Measurements from ENCODE around the gene TRPM6. TPM values are rescaled to one million over a fixed set of nuclear protein-coding genes. Genes with fewer than 3 reads are reported as not detected.

Gene TRPM6
- total RNA-seq, 1 experiment from 2014 or later = not detected

DNA sequence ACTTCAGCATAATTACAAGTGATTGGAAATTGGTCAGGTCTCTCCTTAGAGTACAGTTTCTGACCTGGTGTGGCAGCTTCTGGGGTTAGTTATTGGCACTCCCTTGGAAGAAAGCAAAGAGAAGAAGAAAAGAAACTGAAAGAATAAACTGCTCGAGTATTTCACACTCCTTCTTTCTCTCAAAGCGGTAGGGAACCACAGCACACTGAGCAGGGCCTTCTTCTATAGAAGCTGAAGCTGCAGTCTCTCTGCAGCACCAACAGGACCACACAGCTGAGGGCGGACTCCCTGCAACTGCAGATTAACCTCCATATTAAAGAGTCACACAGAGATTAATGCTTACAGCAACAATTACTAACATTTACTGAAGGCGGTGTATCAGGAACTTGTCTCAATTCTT lies 152.0 kb downstream of the TRPM6 start:
- in situ Hi-C loops (cut with HindIII; ENCODE audit: low sequenced_read_pairs) = no loop called here
- DNase-seq (ENCODE audit: low spot score) = no peak

- in situ Hi-C loops (cut with HindIII; ENCODE audit: low sequenced_read_pairs) = no loop called here
Observed at GRCh38 chr9:74729136-74729695, 158.5 kb downstream of the TRPM6 start.

GRCh38 chr9:74728176-74728575 lies 159.5 kb downstream of the TRPM6 start:
- in situ Hi-C loops (cut with HindIII; ENCODE audit: low sequenced_read_pairs) = no loop called here
- peak; percentile 5 for DNase-seq (ENCODE audit: low spot score)

More at GRCh38 chr9:74729136-74729695, 158.5 kb downstream of the TRPM6 start:
- DNase-seq (ENCODE audit: low spot score) = no peak

- DNase-seq (ENCODE audit: low spot score) = no peak
- in situ Hi-C loops (cut with HindIII; ENCODE audit: low sequenced_read_pairs) = no loop called here
Observed at GRCh38 chr9:74726581-74726980, 161.1 kb downstream of the TRPM6 start.

DNA sequence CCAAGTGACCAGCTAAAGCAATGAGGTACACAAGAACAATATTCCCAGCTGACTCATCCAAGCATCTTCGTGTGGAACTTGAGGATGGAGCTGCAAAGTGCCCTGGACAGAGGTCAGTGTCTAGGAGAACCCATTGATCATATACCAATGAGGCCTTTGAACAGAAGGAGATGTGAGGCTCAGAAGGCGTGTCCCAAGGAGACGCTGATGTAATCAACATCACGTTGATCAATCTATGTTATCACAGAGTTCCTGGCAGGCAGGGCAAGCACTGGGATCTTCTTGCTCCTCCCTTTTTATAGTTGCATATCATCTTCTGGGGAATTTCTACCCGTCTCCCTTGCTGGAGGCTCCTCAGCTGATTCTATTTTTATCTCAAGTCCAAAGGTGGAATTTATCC lies 163.4 kb downstream of the TRPM6 start:
- no peak for DNase-seq (ENCODE audit: low spot score)
- in situ Hi-C loops (cut with HindIII; ENCODE audit: low sequenced_read_pairs) = no loop called here

DNA sequence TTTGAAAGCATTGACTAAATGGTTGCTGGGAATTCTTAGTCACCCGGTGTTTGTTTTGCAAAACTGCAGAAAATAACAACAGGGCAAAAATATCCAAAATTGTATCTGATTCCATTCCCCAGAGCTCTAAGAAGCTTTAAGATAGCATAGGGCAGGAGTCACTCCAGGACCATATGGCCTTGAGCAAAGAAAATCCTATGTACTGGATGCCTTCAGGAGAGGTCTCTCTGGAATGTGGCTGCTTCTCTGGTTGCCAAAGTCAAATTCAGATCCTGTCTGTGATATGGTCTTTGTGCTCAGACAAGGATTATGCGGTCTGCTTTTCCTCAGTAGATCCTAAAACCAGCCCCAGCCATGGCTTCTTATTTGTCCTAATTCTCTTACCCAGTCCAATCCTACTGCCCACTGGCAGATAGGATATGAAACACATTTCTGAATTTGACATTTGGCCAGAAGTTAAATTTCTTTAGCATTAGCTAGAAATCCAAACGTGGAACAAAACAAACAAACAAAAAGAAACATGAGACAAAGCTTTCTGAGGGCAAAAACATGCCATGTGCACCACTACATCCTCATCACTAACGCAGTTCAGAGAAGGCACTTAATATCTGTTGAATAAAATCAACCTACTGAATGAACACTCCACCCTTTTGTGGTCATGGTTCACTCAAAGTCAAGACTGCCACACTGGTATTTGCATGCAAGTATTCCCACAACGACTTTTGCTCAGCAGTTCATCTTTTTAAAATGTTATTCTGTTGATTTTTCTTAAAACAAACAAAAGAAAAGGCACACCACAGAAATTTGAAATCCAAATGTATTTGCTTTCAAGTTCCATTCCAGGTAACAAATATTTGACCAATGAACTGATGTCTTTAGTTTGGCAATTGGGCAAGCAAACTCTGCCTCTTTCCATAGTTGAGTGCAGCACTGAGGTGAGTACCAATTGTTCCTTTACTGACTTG lies 165.7 kb downstream of the TRPM6 start:
- no peak for DNase-seq (ENCODE audit: low spot score)
- in situ Hi-C loops (cut with HindIII; ENCODE audit: low sequenced_read_pairs) = no loop called here

DNA sequence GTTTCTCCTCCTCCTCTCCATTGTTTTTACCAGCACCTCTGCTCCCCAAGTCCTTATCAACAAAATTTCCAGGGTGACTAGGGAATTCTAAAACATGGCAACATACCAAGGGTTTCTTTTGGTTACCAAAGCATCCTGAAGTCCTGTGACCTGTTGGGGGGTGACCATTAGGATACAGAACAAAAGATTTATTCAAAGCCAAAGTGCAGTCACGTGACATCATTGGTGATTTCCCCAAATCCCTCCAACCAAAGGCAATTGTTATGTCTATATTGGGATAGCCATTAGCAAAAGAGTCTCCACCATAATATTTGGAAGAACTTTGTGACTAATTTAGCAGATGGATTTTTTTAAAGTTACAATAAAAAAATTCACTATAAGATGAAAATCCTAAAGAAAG lies 168.4 kb downstream of the TRPM6 start:
- in situ Hi-C loops (cut with HindIII; ENCODE audit: low sequenced_read_pairs) = no loop called here
- DNase-seq (ENCODE audit: low spot score) = no peak

GRCh38 chr9:74718709-74719108 lies 169.0 kb downstream of the TRPM6 start:
- no peak for DNase-seq (ENCODE audit: low spot score)
- in situ Hi-C loops (cut with HindIII; ENCODE audit: low sequenced_read_pairs) = no loop called here

DNA sequence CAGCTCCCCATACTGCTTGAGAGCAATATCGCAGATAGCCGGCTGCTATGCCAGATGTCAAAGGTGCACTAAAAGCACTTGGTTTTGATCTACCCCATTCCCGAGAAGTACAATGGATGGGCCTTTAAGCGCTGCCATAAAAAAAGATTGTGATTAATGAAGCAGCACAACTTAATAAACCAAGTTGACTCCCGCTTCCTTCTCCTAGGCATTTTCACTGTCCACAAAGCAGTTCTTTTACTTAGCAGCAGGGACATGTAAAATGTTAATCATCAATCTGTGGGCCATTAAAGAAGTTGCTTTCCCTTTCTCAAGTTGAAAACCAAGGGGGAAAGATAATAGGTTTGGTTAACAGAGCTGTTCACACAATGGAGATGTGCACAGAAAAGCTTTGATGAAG lies 176.4 kb downstream of the TRPM6 start:
- DNase-seq (ENCODE audit: low spot score) = no peak
- in situ Hi-C loops (cut with HindIII; ENCODE audit: low sequenced_read_pairs) = no loop called here

DNA sequence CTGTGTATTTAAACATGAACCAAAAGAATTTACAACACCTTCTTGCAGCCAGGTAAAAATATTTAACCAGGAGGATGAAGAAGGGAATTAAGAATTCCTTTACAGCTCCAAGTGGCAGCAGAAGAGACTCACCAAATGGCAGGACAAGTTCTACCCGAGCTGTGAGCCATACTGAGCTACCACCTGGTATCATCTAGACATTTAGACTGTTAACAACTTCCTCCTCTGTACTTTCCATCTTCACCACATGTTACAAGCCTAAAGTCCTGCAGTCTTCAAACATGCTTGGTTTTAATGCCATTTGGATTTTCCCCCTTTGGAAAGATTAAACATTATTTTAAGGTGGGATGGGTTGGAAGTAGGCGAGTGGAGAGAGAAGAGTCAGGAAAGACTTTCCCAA lies 190.2 kb downstream of the TRPM6 start:
- in situ Hi-C loops (cut with HindIII; ENCODE audit: low sequenced_read_pairs) = no loop called here

GRCh38 chr9:74696520-74696919 lies 191.2 kb downstream of the TRPM6 start:
- in situ Hi-C loops (cut with HindIII; ENCODE audit: low sequenced_read_pairs) = no loop called here
- no peak for DNase-seq (ENCODE audit: low spot score)

More for the DNA sequence above, 190.2 kb downstream of the TRPM6 start:
- no peak for DNase-seq (ENCODE audit: low spot score)

DNA sequence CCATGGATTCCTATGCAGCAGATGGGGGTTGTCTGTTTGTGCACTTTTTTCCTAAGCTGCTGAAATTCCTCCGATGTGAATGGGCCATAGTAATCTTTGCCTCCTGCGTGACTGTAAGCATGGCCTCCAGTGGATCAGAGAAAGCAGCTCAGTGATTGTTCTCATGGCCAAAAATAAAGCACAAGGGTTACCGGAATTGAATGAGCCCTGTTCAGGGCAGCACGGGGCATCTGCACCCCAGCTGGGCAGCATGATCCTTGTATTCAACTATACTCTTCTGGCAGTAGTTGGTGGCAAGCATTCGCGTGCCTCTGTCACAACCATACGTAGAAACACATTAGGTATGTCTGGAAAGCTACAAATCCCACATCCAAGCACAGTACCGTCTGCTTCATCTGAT lies 196.7 kb downstream of the TRPM6 start:
- in situ Hi-C loops (cut with HindIII; ENCODE audit: low sequenced_read_pairs) = no loop called here
- no peak for DNase-seq (ENCODE audit: low spot score)

GRCh38 chr9:74683322-74683721 lies 204.4 kb downstream of the TRPM6 start:
- in situ Hi-C loops (cut with HindIII; ENCODE audit: low sequenced_read_pairs) = no loop called here

DNA sequence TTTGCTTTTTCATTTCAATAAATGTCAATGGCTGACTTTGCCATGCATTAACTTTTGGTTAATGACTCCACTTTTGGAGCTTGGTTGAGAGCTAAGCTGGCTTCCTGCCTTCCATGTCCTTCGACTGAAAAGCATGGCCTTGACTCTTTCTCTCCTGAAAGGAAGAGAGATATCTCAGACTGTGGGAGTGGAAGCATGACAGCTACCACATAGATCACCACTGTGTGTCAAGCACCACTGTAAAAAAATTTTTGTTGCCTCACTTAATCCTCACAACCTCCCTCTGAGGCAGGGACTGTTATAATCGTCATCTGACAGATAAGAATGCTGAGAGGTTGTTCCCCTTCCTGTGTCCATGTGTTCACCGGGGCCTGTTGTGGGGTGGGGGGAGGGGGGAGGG lies 205.8 kb downstream of the TRPM6 start:
- no peak for DNase-seq (ENCODE audit: low spot score)
- in situ Hi-C loops (cut with HindIII; ENCODE audit: low sequenced_read_pairs) = no loop called here

More at GRCh38 chr9:74683322-74683721, 204.4 kb downstream of the TRPM6 start:
- DNase-seq (ENCODE audit: low spot score) = no peak

- DNase-seq (ENCODE audit: low spot score) = no peak
- in situ Hi-C loops (cut with HindIII; ENCODE audit: low sequenced_read_pairs) = no loop called here
Observed at GRCh38 chr9:74674077-74674476, 213.6 kb downstream of the TRPM6 start.

Other genes starting within 250 kb of the TRPM6 start
- gene C9orf40, start 65.0 kb upstream of the TRPM6 start, total RNA-seq (2014; rRNA removed; shearing (Covaris generic)) = 19.4 and 29.2 TPM in 2 replicates
- gene CARNMT1, start 140.4 kb upstream of the TRPM6 start, total RNA-seq (2014; rRNA removed; shearing (Covaris generic)) = 27.7 and 60.4 TPM in 2 replicates
- 2.7 and 7.4 TPM in 2 replicates for gene NMRK1, start 200.2 kb upstream of the TRPM6 start, total RNA-seq (2014; rRNA removed; shearing (Covaris generic))
- gene OSTF1, start 200.6 kb upstream of the TRPM6 start, total RNA-seq (2014; rRNA removed; shearing (Covaris generic)) = 10.0 and 14.0 TPM in 2 replicates